ENCODE results near the gene KCNIP1.
"Not testable (repeated sequence)": the region's sequence is repeated elsewhere in the genome, so short reads cannot be mapped to it uniquely, and the experiment has no call there.

KCNIP1 gene

DNA sequence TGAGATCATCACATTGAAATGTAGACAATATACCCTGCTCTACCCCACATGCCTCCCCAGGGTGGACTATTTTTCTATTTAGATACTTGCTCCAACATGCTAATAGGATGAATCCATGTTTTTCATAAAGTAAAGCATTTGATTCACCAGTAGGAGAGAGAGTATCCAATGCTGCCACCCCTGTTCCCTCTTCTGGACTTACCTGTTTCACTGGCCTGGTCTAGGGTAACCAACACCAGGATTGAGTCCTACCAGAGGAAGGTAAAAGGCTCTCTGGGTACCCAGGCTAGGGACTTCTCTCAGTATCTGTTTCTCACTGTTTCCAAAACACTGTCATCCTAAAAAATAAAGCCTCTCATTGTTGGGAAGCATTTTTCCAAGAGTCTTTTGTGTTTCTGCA is 249.5 kb downstream of the KCNIP1 start:
- no peak for DNase-seq (ENCODE audit: low read depth)
- H3K4me3 ChIP-seq (ENCODE audit: low read depth, low read length), result no peak overlapping the region

DNA sequence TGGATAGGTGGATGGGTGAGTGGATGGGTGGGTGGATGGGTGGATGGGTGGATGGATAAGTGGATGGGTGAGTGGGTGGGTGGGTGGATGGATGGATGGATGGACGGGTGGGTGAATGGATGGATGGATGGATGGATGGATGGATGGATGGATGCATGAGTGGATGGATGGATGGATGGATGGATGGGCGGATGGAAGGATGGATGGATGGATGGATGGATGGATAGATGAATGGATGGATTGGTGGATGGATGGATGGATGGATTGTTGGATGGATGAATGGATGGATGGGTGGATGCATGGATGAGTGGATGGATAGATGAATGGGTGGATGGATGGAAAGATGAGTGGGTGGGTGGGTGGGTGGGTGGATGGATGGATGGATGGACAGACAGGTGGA is 250.7 kb downstream of the KCNIP1 start:
- DNase-seq (ENCODE audit: low read depth), result not testable (repeated sequence)

DNA sequence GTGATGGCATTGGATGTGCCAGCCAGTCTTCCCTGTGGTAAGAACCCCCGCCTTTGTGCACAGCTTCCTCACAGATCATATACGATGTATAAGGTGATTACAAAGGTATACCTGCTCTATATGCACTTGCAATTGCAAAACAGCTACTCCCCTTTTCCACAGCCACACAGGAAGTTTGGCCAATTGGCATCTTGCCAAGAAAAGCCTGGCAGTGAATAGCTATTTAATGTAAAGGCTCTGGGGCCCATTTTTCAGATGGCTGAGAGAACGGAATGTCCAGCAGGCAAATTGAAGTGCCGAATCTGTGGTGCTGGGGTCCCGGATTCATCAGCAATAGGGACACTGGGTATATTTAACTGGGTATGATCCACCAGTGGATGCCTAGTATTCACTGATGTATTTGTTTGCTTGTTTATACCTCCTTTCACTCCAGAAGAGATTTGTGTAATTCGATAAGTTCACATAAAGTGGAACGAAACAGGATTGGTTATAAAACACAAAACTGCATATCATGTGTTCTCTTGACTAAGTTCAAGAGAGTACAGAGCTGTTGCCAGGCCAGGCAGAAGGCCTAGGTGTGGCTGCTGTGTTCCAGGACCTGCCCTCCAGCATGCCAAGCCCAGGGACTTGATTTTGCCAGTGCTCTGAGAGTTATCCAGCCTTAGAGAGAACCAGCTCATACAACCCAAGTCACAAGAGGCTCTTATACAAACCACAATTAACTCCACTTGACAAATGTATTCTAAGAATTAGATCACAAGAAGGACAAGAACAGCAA is 252.0 kb downstream of the KCNIP1 start:
- no peak for DNase-seq (ENCODE audit: low read depth)
- H3K4me3 ChIP-seq (ENCODE audit: low read depth, low read length), result no peak overlapping the region

More for the DNA sequence above, 250.7 kb downstream of the KCNIP1 start:
- H3K4me3 ChIP-seq (ENCODE audit: low read depth, low read length), result not testable (repeated sequence)

DNA sequence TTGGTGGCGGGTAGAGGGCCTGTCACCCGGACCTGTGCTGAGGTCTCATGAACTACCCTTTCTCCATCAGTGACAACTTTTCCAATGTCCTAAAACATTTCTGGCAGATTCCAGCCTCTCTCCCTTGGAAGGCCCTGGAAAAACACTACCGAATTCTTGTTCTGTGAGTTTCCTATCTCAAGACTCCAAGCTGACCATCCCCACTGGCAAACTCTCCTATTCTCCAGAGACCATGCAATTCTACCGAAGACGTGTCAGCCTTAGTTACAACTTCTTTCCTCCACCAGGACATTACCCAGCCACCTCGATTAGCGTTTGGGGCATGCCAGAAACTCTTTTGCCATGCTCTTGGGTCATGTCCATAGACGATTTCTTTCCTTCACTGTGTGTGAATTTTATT is 252.9 kb downstream of the KCNIP1 start:
- H3K4me3 ChIP-seq (ENCODE audit: low read depth, low read length), result no peak overlapping the region
- DNase-seq (ENCODE audit: low read depth), result no peak

DNA sequence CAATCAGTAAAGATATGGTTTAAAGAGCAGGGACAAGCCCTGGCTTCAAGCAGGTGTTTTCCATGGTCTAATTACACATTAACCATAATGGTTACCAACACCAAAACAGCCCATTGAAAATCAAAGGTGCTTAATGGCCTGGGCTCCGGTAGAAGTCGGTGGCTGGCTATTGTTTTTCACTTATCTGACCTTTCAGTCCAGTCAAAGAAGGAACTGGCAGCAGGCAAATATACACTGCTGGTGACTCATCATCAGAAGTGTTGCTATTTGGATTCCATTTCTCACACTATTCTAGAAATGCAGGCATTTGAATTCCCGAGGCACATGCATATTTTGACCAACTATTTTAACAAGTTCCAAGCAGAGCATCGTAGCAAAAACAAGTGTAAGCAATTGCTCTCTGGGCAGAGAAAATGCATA is 253.4 kb downstream of the KCNIP1 start:
- H3K4me3 ChIP-seq (ENCODE audit: low read depth, low read length), result no peak overlapping the region
- DNase-seq (ENCODE audit: low read depth), result no peak

DNA sequence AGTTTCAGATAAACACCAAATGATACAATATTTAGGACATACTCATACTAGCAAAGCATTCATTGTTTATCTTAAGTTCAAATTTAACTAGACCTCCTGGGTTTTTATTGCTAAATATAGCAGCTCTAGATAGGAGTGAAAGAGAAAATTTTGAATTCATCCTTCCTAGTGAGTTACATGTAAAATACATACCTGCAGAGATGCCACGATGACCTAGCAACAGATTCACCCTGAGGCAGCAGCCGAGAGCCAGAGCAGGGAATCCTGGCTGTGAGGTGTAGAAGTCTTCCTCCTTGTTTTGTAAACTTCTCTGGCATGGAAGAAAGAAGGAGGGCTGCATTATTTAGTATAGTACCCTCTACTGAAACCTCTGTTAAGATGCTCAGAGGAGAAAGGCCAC is 253.8 kb downstream of the KCNIP1 start:
- no peak for DNase-seq (ENCODE audit: low read depth)
- H3K4me3 ChIP-seq (ENCODE audit: low read depth, low read length), result no peak overlapping the region

DNA sequence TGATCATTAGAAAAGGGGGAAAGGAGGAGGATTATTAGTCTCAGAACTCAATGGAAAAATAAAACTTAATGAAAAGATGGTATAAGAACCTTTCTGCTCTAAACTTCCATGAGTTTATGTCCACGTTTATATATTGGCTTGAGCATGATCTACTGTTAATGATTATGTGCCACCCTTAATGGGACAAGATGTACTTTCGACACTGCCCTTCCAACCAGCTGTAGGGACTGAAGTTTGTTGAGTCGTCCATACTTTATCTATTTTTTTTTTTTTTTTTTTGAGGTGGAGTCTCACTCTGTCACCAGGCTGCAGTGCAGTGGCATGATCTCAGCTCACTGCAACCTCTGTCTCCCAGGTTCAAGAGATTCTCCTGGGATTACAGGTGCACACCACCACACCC is 254.7 kb downstream of the KCNIP1 start:
- H3K4me3 ChIP-seq (ENCODE audit: low read depth, low read length), result no peak overlapping the region
- DNase-seq (ENCODE audit: low read depth), result no peak

DNA sequence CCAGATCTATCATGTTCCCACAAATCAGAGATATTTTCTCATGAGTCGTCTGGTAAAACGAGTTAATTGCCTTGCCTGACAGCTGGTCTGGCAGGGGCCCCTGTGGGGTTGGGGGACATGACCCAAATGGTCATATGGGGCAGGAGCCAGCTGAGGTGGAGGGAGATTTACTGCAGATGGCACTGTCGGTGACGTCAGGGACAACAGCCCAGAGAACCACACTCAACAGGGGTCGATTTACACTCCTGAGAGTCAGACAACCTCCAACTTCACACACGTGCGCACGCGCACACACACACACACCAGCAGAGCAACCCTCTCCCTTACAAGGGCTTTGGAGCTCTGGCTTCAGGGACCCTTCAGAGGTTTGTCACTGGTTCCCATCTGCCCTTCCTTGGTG is 256.3 kb downstream of the KCNIP1 start:
- H3K4me3 ChIP-seq (ENCODE audit: low read depth, low read length), result no peak overlapping the region
- no peak for DNase-seq (ENCODE audit: low read depth)

DNA sequence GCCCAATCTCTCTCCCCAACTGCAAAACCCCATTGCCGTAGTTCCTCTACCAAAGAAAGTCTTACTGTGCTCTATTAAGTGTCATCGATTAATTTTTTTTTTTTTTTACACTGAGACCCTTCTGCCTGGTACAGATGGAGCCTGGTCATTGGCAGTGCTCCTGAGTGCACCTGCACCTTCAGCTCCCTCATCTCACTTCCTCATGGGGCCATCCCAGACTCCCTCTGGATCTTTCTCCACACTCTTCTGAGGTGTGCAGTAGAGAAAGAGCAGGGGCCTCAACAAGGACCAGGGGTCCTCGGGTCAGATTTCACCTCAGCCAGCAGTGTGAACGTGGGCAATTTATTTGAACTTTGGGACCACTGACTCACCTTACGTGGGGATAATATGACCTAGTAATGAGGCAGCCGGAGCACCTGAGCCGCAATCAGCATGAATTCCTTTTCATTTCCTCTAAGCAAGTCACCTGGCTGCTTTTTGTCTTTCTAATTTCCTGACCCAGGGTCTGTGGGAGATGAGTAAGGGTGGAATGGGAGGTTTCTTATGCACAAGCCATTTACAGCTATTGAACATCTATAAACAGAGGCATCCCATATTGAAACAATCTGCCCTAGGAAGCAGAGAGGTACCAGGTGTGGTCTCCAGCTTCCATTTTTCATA is 257.4 kb downstream of the KCNIP1 start:
- DNase-seq (ENCODE audit: low read depth), result no peak
- no peak overlapping the region for H3K4me3 ChIP-seq (ENCODE audit: low read depth, low read length)

DNA sequence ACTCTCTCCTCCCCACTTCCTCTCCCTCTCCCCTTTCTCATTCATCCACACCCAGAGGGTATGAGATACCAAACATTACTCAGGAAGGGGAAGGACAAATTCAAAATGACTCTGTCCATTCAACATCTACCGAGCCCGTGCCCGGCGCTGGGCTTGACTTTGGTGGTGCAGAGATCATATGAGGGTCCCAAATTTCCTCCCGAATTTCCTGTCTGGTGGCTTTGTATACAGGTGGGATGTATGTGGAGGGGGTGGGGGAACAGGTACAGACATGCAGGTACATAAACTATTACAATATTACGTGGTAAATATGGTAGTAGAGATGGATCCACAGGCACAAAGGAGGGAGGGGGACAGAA is 257.9 kb downstream of the KCNIP1 start:
- no peak overlapping the region for H3K4me3 ChIP-seq (ENCODE audit: low read depth, low read length)

DNA sequence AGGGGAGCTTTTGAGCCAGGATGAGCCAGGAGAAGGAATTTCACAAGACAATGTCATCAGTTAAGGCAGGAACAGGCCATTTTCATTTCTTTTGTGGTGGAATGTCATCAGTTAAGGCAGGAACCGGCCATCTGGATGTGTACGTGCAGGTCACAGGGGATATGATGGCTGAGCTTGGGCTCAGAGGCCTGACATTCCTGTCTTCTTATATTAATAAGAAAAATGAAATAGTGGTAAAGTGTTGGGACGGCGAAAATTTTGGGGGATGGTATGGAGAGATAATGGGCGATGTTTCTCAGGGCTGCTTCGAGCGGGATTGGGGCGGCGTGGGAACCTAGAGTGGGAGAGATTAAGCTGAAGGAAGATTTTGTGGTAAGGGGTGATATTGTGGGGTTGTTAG is 258.5 kb downstream of the KCNIP1 start:
- not testable (repeated sequence) for DNase-seq (ENCODE audit: low read depth)

More for the DNA sequence above, 257.9 kb downstream of the KCNIP1 start:
- no peak for DNase-seq (ENCODE audit: low read depth)

DNA sequence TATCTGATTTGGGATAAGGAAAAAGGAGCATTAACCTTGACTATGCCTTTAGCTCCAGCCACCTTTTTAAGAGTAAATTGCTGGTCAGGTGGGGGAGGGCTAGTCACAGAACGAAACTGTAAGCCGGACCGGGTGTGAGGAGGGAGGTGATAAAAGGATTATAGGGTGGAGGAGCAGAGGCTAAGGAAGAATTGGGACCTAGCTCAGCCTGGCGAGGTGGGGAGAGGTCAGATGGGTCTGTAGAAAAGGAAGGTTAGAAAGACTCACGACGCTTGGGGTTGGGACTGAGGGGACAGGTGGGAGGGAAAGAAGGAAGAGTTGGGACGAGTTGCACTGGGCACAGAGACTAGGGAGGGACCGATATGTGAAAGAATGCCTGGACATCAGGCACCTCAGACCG is 262.0 kb downstream of the KCNIP1 start:
- H3K4me3 ChIP-seq (ENCODE audit: low read depth, low read length); DNase-seq (ENCODE audit: low read depth): not testable (repeated sequence)

More for the DNA sequence above, 258.5 kb downstream of the KCNIP1 start:
- H3K4me3 ChIP-seq (ENCODE audit: low read depth, low read length), result not testable (repeated sequence)

DNA sequence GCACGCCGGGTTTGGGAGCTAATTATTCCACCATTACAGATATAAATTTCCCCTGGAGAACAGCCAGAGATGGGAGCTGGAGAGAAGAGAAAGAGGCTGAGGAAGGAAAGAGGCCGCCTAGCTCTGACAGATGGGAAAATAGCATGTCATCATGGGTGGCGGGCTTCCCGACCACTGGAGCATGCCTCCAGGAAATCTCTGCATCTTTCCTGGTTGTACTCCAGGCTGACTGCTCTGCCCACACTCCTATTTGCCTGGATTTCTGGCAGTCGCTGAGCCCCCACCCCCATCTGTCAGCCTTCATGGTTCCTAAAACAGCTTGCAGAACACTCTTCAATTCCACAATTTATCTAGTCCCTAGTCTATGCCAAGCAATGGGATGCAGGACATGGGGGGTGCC is 265.4 kb downstream of the KCNIP1 start:
- no peak overlapping the region for H3K4me3 ChIP-seq (ENCODE audit: low read depth, low read length)
- DNase-seq (ENCODE audit: low read depth), result no peak

DNA sequence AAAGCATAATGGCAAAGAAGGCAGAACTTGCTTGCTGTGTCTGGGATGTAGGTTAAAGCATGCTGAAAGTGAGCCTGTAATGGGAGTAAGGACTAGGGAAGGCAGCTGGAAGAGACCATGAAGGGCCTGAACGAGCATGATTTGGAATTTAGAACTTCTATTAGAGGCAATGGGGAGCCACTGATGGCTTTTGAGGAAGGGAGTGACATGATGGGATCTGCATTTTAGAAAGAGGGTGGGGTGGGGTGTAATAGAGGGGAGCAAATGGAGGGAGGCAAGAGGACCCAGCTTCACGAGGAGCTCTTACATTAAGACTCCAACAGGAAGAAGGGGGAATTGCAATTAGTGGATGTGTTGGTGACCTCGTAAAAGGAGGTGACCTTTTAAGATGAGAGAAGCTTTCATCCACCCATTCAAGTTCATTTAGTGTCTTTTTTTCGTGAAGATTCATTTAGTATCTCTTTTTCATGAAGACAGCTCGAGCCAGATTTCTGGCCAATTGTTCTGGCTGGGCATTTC is 266.1 kb downstream of the KCNIP1 start:
- H3K4me3 ChIP-seq (ENCODE audit: low read depth, low read length), result no peak overlapping the region
- DNase-seq (ENCODE audit: low read depth), result no peak

DNA sequence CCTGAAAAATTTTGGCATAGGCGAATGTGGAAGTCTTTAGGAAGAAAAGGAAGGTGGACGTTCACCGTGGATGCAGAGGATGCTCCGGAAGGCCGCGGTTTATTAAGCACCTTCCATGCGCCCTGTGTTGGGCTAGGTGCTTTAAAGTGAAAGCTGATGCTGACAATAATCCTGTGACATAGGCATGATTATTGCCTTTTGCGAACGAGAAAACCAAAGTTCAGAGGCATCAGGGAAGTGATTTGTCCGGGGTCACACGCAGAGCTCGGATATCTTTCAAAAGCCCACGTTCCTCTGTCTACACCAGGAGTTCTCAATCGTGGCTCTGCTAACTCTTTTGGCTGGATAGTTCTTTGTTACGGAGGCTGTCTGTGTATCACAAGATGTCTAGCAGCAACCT is 267.7 kb downstream of the KCNIP1 start:
- no peak for DNase-seq (ENCODE audit: low read depth)
- H3K4me3 ChIP-seq (ENCODE audit: low read depth, low read length), result no peak overlapping the region

DNA sequence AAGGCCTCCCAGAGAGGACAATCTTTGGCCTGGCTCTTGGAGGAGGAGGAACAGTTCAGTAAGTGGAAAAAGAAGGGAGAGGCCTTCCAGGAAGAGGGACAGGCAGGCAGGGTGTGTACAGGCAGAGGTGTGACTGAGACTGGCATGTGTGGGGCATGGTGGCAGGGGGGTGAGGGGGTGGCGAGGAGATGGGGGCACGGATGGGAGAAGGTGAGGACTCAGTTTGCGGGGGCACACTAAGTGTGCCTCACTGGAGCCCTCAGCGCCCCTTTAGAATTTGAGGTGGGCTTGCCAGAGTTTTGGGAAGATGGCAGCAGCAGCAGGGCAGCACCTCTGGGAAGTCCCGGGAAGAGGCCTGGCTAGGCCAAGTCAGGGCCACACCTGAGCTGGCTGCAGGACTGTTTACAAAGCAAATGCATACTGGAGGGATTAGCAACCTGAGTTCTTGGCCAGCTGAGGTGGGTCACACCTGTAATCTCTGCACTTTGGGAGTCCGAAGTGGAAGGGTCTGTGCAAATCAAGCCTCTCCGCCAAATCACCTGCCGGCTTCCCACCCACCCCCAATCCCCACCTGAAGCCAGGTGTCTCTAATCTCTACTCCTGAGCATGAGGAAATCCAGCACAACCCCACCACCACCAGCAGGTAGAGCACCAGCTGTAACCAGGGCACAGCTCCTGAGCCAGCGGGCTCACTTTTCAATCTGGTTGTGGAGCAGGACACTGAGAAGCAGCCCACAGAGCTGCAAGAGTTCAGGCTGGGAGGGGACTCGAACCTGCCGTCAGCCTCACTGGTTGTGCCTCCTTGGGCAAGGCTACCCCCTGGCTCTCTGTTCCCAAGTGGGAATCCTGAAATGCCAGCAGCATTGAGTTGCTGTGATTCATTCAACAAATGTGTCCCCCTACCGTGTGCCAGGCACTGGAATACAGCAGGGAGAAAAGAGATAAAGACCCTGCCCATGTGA is 269.5 kb downstream of the KCNIP1 start:
- no peak overlapping the region for H3K4me3 ChIP-seq (ENCODE audit: low read depth, low read length)

DNA sequence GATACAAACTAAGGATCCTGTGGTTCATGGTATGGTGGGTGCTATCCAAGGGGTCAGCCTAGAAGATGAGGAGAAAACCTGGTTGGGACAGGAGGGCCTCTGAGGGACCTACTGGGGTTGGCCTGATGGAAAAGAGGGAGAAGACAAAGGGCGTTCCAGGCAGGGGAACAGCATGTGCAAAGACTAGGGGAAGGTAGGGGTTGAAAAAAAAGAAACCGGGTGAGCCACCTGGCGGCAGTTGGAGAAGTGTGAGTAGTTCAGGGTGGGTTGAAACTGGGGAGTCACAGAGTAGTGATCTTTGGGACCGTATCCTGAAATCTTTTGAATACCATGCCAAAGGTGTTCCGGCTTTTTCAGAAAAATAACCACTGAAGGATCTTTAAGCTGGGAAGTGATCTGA is 271.0 kb downstream of the KCNIP1 start:
- DNase-seq (ENCODE audit: low read depth), result no peak

More for the DNA sequence above, 269.5 kb downstream of the KCNIP1 start:
- no peak for DNase-seq (ENCODE audit: low read depth)

DNA sequence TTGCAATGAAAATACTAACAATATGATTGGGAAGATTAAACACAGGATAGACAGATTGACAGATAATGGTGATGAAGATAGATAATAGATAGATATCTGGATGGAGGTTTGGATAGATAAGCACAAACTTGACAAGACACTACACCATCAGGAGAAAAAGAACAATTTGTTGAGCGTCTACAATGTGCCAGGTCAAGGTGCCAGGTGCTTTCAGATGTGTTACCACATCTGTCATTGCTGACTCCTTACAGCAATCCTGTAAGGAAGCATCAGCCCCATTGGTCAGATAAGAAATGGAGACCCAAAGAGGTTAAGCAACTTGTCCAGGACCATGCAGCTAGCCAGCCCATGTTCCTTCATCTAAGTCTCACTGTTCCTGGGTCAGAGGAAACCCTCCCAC is 278.1 kb downstream of the KCNIP1 start:
- H3K4me3 ChIP-seq (ENCODE audit: low read depth, low read length), result no peak overlapping the region
- DNase-seq (ENCODE audit: low read depth), result no peak

More for the DNA sequence above, 271.0 kb downstream of the KCNIP1 start:
- H3K4me3 ChIP-seq (ENCODE audit: low read depth, low read length), result no peak overlapping the region

DNA sequence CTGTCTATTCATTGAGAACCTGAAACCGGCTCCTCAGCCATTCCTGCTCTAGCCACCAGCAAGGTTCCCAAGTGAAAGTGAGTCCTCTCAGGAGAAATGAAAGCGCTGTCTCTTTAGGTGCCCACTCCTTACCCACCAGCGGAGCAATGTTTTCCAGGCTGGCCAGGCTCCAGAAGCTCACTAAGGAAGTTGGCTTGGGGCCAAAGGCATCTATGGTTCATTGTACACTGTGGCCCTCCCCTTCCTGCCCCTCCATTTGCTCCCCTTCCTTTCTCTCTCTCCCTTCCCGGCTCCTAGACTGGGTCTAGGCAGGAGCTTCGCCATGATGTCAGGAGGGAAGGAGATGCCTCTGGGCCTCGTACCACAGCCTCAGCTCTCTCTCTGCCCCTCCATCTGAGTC is 278.6 kb downstream of the KCNIP1 start:
- no peak for DNase-seq (ENCODE audit: low read depth)

More for the DNA sequence above, 278.6 kb downstream of the KCNIP1 start:
- H3K4me3 ChIP-seq (ENCODE audit: low read depth, low read length), result no peak overlapping the region

Data from skeletal muscle cell (primary cell).